K562 (cell line): ENCODE results near the gene USP10. TPM values are rescaled to one million over a fixed set of nuclear protein-coding genes. Genes with fewer than 3 reads are reported as not detected.

ENCODE experiments used
- ATAC-seq: fragments of 200-7000 bp; cut with Tn5 transposase; 3 replicates; pipeline ENCODE4 v1.9.1; 2020; ENCODE audit warnings: moderate library complexity
- BruUV-seq: library from RNA; stranded (reverse); fragments of 400-500 nt; replicated peaks from 2 replicates; lab custom pipeline; 2021; lab: Mats Ljungman, UMichigan
- CTCF ChIA-PET: fragments of 300-600 bp; formaldehyde crosslinking; extraction: SDS; loops from one replicate; lab custom pipeline; 2021; ENCODE audit warnings: low intra/inter-chr PET ratio; lab: Yijun Ruan, JAX
- POLR2A ChIA-PET: fragments of 300-600, 350-650 bp; sonication (Branson Sonifier 250); formaldehyde crosslinking; extraction: SDS; loops from one replicate; lab custom pipeline; 2021; ENCODE audit warnings: antibody characterized with exemption, inconsistent platforms; lab: Yijun Ruan, JAX
- DNase-seq, 4 experiments: peaks; one replicate each; pipeline versions ENCODE4 v3.0.0 to v3.0.0-alpha.2; 2011 to 2018; ENCODE audit warnings: low spot score in 3 of 4, mixed read lengths in 3 of 4; ENCODE audit errors: extremely low read depth in 1 of 4
- FAIRE-seq: peaks from 2 replicates; lab custom pipeline; 2011; peaks lifted over from hg19 to GRCh38; lab: Jason Lieb, UNC
- H2AFZ ChIP-seq: 2 replicates; pipeline ENCODE4 v1.6.0; 2011; ENCODE audit warnings: low read depth, low read length, control low read depth, inconsistent platforms
- H3K27ac ChIP-seq: fragments of 200-600 bp; 3 replicates; pipeline ENCODE4 v1.8.0; 2011; ENCODE audit warnings: low read depth, mild to moderate bottlenecking, control low read depth, inconsistent platforms, low read length, moderate library complexity, mixed read lengths; ENCODE audit errors: extremely low read depth
- H3K27me3 ChIP-seq, 2 experiments: fragments of 300-600 bp in 1 of 2; 2 replicates in 1 of 2; 3 replicates in 1 of 2; pipeline versions ENCODE4 v1.6.0 to v1.8.0; 2011; ENCODE audit warnings: inconsistent platforms in 2 of 2, low read length in 2 of 2, mild to moderate bottlenecking in 1 of 2, mixed read lengths in 1 of 2, moderate library complexity in 1 of 2; ENCODE audit not compliant: control insufficient read depth in 2 of 2, insufficient read depth in 2 of 2
- H3K36me3 ChIP-seq: fragments of 300-600 bp; 3 replicates; pipeline ENCODE4 v1.8.0; 2011; ENCODE audit warnings: mild to moderate bottlenecking, low read length, inconsistent platforms; ENCODE audit not compliant: control insufficient read depth, insufficient read depth
- H3K4me1 ChIP-seq, 2 experiments: fragments of 200-600 bp in 1 of 2; replicated peaks in 1 of 2; 2 replicates in 1 of 2; 3 replicates in 1 of 2; pipeline versions ENCODE4 v1.5.1 to v1.8.0; 2011; ENCODE audit warnings: inconsistent platforms in 2 of 2, low read length in 2 of 2, mild to moderate bottlenecking in 1 of 2, mixed read lengths in 1 of 2, moderate library complexity in 1 of 2; ENCODE audit not compliant: control insufficient read depth in 2 of 2, insufficient read depth in 2 of 2
- H3K4me2 ChIP-seq: 2 replicates; pipeline ENCODE4 v1.6.1; 2011; ENCODE audit warnings: low read length, control low read depth, inconsistent platforms, mixed read lengths; ENCODE audit not compliant: insufficient read depth
- H3K4me3 ChIP-seq: fragments of 200-600 bp; sonication (generic), shearing (Covaris generic); 2 replicates; pipeline ENCODE4 v1.5.1; 2016; ENCODE audit warnings: control low read depth, inconsistent platforms
- H3K79me2 ChIP-seq: fragments of 200-600 bp; 3 replicates; pipeline ENCODE4 v1.8.0; 2011; ENCODE audit warnings: low read length, inconsistent platforms; ENCODE audit not compliant: control insufficient read depth, insufficient read depth
- H3K9ac ChIP-seq, 2 experiments: 2 replicates each; pipeline versions ENCODE4 v1.6.0 to v1.6.1; 2011; ENCODE audit warnings: low read depth in 2 of 2, low read length in 2 of 2, control low read depth in 1 of 2, inconsistent platforms in 1 of 2, mild to moderate bottlenecking in 1 of 2, mixed read lengths in 1 of 2; ENCODE audit not compliant: insufficient read depth in 1 of 2
- H3K9me1 ChIP-seq: one replicate; pipeline ENCODE4 v1.6.0; 2011; ENCODE audit warnings: inconsistent platforms, mild to moderate bottlenecking, low read length, moderate library complexity; ENCODE audit not compliant: control insufficient read depth, insufficient read depth
- H3K9me3 ChIP-seq: replicated peaks from 2 replicates; pipeline ENCODE4 v1.5.1; 2011; ENCODE audit warnings: low read depth, low read length, inconsistent platforms; ENCODE audit not compliant: control insufficient read depth, insufficient read depth
- H4K20me1 ChIP-seq: replicated peaks from 2 replicates; pipeline ENCODE4 v1.6.1; 2011; ENCODE audit warnings: low read length, inconsistent platforms, mixed read lengths; ENCODE audit not compliant: control insufficient read depth, insufficient read depth
- KDM5B ChIP-seq: fragments of 200-600 bp; sonication (generic); IDR thresholded peaks from 2 replicates; pipeline ENCODE4 v1.6.1; 2012; ENCODE audit warnings: low read depth, mild to moderate bottlenecking, moderate library complexity, low read length, control low read depth, inconsistent platforms; ENCODE audit not compliant: insufficient replicate concordance
- NCOA2 ChIP-seq, 2 experiments: fragments of 450-650 bp; IDR thresholded peaks; 2 replicates each; pipeline ENCODE4 v1.6.1; 2018; ENCODE audit warnings: mild to moderate bottlenecking in 2 of 2, moderate library complexity in 1 of 2; ENCODE audit not compliant: partially characterized antibody in 2 of 2
- NR2C2 ChIP-seq, 2 experiments: fragments of 200-800 bp in 1 of 2; sonication (Bioruptor generic) in 1 of 2; sonication (generic) in 1 of 2; formaldehyde crosslinking in 1 of 2; IDR thresholded peaks; 2 replicates each; pipeline versions ENCODE4 v1.6.1 to v1.8.0; 2016 to 2022; ENCODE audit warnings: mild to moderate bottlenecking in 1 of 2, missing compliant biosample characterization in 1 of 2, missing genetic modification characterization in 1 of 2, missing genetic modification reagents in 1 of 2
- PKNOX1 ChIP-seq: fragments of 450-650 bp; IDR thresholded peaks from 2 replicates; pipeline ENCODE4 v1.6.1; 2016
- POLR2B ChIP-seq: fragments of 450-650 bp; IDR thresholded peaks from 2 replicates; pipeline ENCODE4 v1.6.1; 2018; ENCODE audit warnings: low read depth; ENCODE audit not compliant: partially characterized antibody
- SNRNP70 ChIP-seq: fragments of 200-400 bp; formaldehyde crosslinking; optimal IDR thresholded peaks from 2 replicates; pipeline ENCODE3; 2017; ENCODE audit warnings: low read depth, low read length
- WGBS: fragments of 100-300 bp; shearing (Covaris generic); methylation state at CpG from one replicate; pipeline ENCODE4 v1.1.6; 2016; ENCODE audit warnings: low coverage, mixed read lengths; ENCODE audit not compliant: insufficient coverage; ENCODE audit errors: missing lambda C conversion rate; 5-methylcytosine and 5-hydroxymethylcytosine counted together
- in situ Hi-C: fragments of 300-500 bp; cut with MboI; formaldehyde crosslinking; loops from 4 replicates; pipeline ENCODE4 v1.15.0; 2018; ENCODE audit warnings: inconsistent platforms, mixed read lengths
- intact Hi-C: fragments of 100-400 bp; cut with micrococcal nuclease; formaldehyde crosslinking; loops from 2 replicates; pipeline ENCODE4 v1.14.2; 2022
- polyA plus RNA-seq, 8 experiments: library from polyadenylated mRNA; depleted of rRNA in 4 of 8; stranded (reverse) in 5 of 8; unstranded in 3 of 8; fragments of >200 nt; fragmentation: Nextera tagmentation in 2 of 8; fragmentation: Illumina TruSeq in 1 of 8; extraction: Ambion mirVana in 2 of 8; extraction: Trizol in 1 of 8; gene quantifications; 2 replicates each; pipeline versions ENCODE4 v1.2.1 to v1.2.3, GENCODE V29; 2011 to 2014; ENCODE audit warnings: inconsistent platforms in 1 of 8, missing spikeins in 1 of 8
- total RNA-seq, 7 experiments: library from RNA; depleted of rRNA in 6 of 7; stranded (reverse); fragments of >200 nt in 6 of 7; fragmentation: Illumina TruSeq in 2 of 7; extraction: Trizol in 2 of 7; gene quantifications; 2 replicates each; pipeline versions ENCODE4 v1.2.1 to v1.2.3, GENCODE V29; 2011 to 2021; ENCODE audit warnings: low replicate concordance in 1 of 7

The USP10 gene
- total and polyA plus RNA-seq, 9 of the 15 experiments (the other 6 are each of a cell fraction or from before 2014, with no cell fraction given) = 61.7 to 197 (median 116) TPM

- intact Hi-C loops (no loop called here), in situ Hi-C loops (no loop called here)
- Histone ChIP-seq H3K27ac (no peak overlapping the region), H3K9ac (no peak overlapping the region), H4K20me1 (0 out of 2 replicates have a peak, but pooled peaks cover 7% of the 10 kb centered on the region), H3K36me3 (peaks cover 37% of the 10 kb centered on the region; the same call in 2 of the 3 replicates), H3K9me1 (no peaks in the 10 kb centered on the region), H3K4me2 (no peak overlapping the region), H3K4me1 (peaks cover 12 to 14% of the 10 kb centered on the region in 2 experiments; a peak in 4 of 5 replicates), H3K27me3 (peaks cover 0 to 3% of the 10 kb centered on the region in 2 experiments; a peak in 1 of 5 replicates)
- no peak for ATAC-seq
- POLR2A ChIA-PET = interaction anchor here (0.6 to 1.0 kb wide), 3 partner anchors 8 to 22 kb away, joined by 3 to 4 read pairs (median 3); no protein-coding TSS in a partner anchor
- DNase-seq = no peak
- BruUV-seq = TSS peak; percentile 54
- CTCF ChIA-PET = no interaction called here
- TF ChIP-seq KDM5B (peak; percentile 54), POLR2B (no peak)
- TF ChIP-seq, all 486 proteins: peak for 1
- Histone ChIP-seq H3K4me3 (no peak overlapping the region), H3K79me2 (peaks cover 14% of the 10 kb centered on the region), H2AFZ (no peak overlapping the region), H3K9me3 (no peaks in the 10 kb centered on the region)
- 85% methylated on average over 20 of the region's 20 CpGs for WGBS
- FAIRE-seq = peak; percentile 15
Observed at GRCh38 chr16:84650062-84650991, 49.5 kb upstream of the USP10 start.

GRCh38 chr16:84652566-84652965 is 47.2 kb upstream of the USP10 start:
- 0 out of 2 replicates have a peak, but pooled peaks cover 7% of the 10 kb centered on the region for H4K20me1 ChIP-seq
- H3K4me1 ChIP-seq = peaks cover 11 to 14% of the 10 kb centered on the region in 2 experiments; a peak in 4 of 5 replicates
- no peaks in the 10 kb centered on the region for H3K27me3 ChIP-seq
- H3K9me3 ChIP-seq = no peaks in the 10 kb centered on the region
- in situ Hi-C loops = no loop called here
- intact Hi-C loops = no loop called here
- no peak overlapping the region for H3K4me3 ChIP-seq
- DNase-seq (no peak), ATAC-seq (no peak), FAIRE-seq (no peak)
- 87% methylated on average over 7 of the region's 7 CpGs for WGBS
- no peak overlapping the region for H2AFZ ChIP-seq
- no TSS peak for BruUV-seq
- H3K9me1 ChIP-seq = no peaks in the 10 kb centered on the region
- no peak overlapping the region for H3K9ac ChIP-seq
- no peak overlapping the region for H3K27ac ChIP-seq
- CTCF ChIA-PET = no interaction called here
- H3K79me2 ChIP-seq = peaks cover 14% of the 10 kb centered on the region
- H3K4me2 ChIP-seq = no peak overlapping the region
- TF ChIP-seq NCOA2 (IDR thresholded peaks at IDR 0.05; ENCODE audit: partially characterized antibody in 2 of 2) = no peak
- TF ChIP-seq SNRNP70 = no peak
- TF ChIP-seq PKNOX1 = no peak
- no peak for TF ChIP-seq NR2C2 (CRISPR knock-in tag; IDR thresholded peaks at IDR 0.05)
- no peak for TF ChIP-seq NR2C2 (tag; IDR thresholded peaks at IDR 0.05)
- TF ChIP-seq, all 486 proteins: peak for 0
- POLR2A ChIA-PET = interaction anchor here (0.7 to 1.8 kb wide), 4 partner anchors 15 to 49 kb away, joined by 3 to 4 read pairs (median 3); no protein-coding TSS in a partner anchor
- peaks cover 52% of the 10 kb centered on the region; the same call in 2 of the 3 replicates for H3K36me3 ChIP-seq
